Renal cortical epithelial cell (primary cell): ENCODE data around the gene SPP2. TPM values are rescaled to one million over a fixed set of nuclear protein-coding genes. Genes with fewer than 3 reads are reported as not detected.

Source experiments
- DNase-seq: peaks from one replicate; pipeline ENCODE4 v3.0.0-alpha.2; 2011; ENCODE audit warnings: low read depth
- total RNA-seq: library from RNA; depleted of rRNA; stranded (reverse); fragments of >200 nt; gene quantifications from 2 replicates; pipeline ENCODE4 v1.2.3, GENCODE V29; 2014

The SPP2 gene
- not detected in 2 replicates for total RNA-seq

- DNase-seq, result no peak
Observed at GRCh38 chr2:234050455-234051135, at the start of gene SPP2. Gene SPP2, plus strand, starts transcription at chr2:234050702. Its CDS starts 85 bp downstream, at chr2:234050787.

GRCh38 chr2:234001380-234002160 is 48.9 kb upstream of the SPP2 start:
- DNase-seq, result no peak

- no peak for DNase-seq
Observed at GRCh38 chr2:234002281-234002680, 48.2 kb upstream of the SPP2 start.

- DNase-seq, result peak; percentile 85
Observed at GRCh38 chr2:234003972-234004617, 46.4 kb upstream of the SPP2 start.

- no peak for DNase-seq
Observed at GRCh38 chr2:234005126-234005525, 45.4 kb upstream of the SPP2 start.

GRCh38 chr2:234006501-234006900 is 44.0 kb upstream of the SPP2 start:
- DNase-seq, result no peak

GRCh38 chr2:234014427-234014826 is 36.1 kb upstream of the SPP2 start:
- DNase-seq, result no peak

- DNase-seq, result no peak
Observed at GRCh38 chr2:234015861-234016260, 34.6 kb upstream of the SPP2 start.

- DNase-seq, result no peak
Observed at GRCh38 chr2:234019896-234020295, 30.6 kb upstream of the SPP2 start.

- DNase-seq, result no peak
Observed at GRCh38 chr2:234020332-234020731, 30.2 kb upstream of the SPP2 start.

GRCh38 chr2:234022424-234022823 is 28.1 kb upstream of the SPP2 start:
- no peak for DNase-seq

- DNase-seq, result no peak
Observed at GRCh38 chr2:234024304-234024703, 26.2 kb upstream of the SPP2 start.

GRCh38 chr2:234025466-234025865 is 25.0 kb upstream of the SPP2 start:
- DNase-seq, result no peak

- DNase-seq, result peak; percentile 68
Observed at GRCh38 chr2:234025891-234026401, 24.6 kb upstream of the SPP2 start.

- no peak for DNase-seq
Observed at GRCh38 chr2:234026693-234027254, 23.7 kb upstream of the SPP2 start.

- DNase-seq, result peak; percentile 55
Observed at GRCh38 chr2:234027641-234028040, 22.9 kb upstream of the SPP2 start.

- DNase-seq, result peak; percentile 97
Observed at GRCh38 chr2:234029150-234029733, 21.3 kb upstream of the SPP2 start.

- no peak for DNase-seq
Observed at GRCh38 chr2:234031207-234031606, 19.3 kb upstream of the SPP2 start.

- peak; percentile 66 for DNase-seq
Observed at GRCh38 chr2:234032279-234032856, 18.1 kb upstream of the SPP2 start.

GRCh38 chr2:234033174-234033573 is 17.3 kb upstream of the SPP2 start:
- peak; percentile 74 for DNase-seq

- DNase-seq, result no peak
Observed at GRCh38 chr2:234033885-234034284, 16.6 kb upstream of the SPP2 start.
